HG03439 (cell line): Measurements from ENCODE around the gene ABRAXAS1.
"Not testable (repeated sequence)": the region's sequence is repeated elsewhere in the genome, so short reads cannot be mapped to it uniquely, and the experiment has no call there.

Experiments used
- ATAC-seq: cut with Tn5 transposase; IDR thresholded peaks from one replicate; pipeline ENCODE4 v1.9.1; 2021; ENCODE audit warnings: mild to moderate bottlenecking, moderate library complexity; ENCODE audit not compliant: unreplicated experiment

Gene ABRAXAS1

GRCh38 chr4:83484500-83485461 lies at the start of gene ABRAXAS1:
Gene ABRAXAS1, minus strand, starts transcription at chr4:83485100. Its CDS starts 28 bp downstream, at chr4:83485072.
- peak; percentile 98 for ATAC-seq

GRCh38 chr4:83527671-83528070 lies 42.8 kb upstream of the ABRAXAS1 start:
- no peak for ATAC-seq

- ATAC-seq = no peak
These were observed 37.3 kb upstream of the ABRAXAS1 start for GRCh38 chr4:83522239-83522638.

- ATAC-seq = no peak
These were observed 31.3 kb upstream of the ABRAXAS1 start for GRCh38 chr4:83516042-83516772.

- ATAC-seq = no peak
These were observed 25.5 kb upstream of the ABRAXAS1 start for GRCh38 chr4:83510442-83510841.

GRCh38 chr4:83509156-83509585 lies 24.3 kb upstream of the ABRAXAS1 start:
- not testable (repeated sequence) for ATAC-seq

- no peak for ATAC-seq
These were observed 20.1 kb upstream of the ABRAXAS1 start for GRCh38 chr4:83504996-83505395.

- ATAC-seq = no peak
These were observed 19.6 kb upstream of the ABRAXAS1 start for GRCh38 chr4:83504503-83504902.

GRCh38 chr4:83503974-83504373 lies 19.1 kb upstream of the ABRAXAS1 start:
- no peak for ATAC-seq

- ATAC-seq = not testable (repeated sequence)
These were observed 16.8 kb upstream of the ABRAXAS1 start for GRCh38 chr4:83501671-83502070.

- ATAC-seq = no peak
These were observed 13.3 kb upstream of the ABRAXAS1 start for GRCh38 chr4:83498187-83498586.

GRCh38 chr4:83496085-83496917 lies 11.4 kb upstream of the ABRAXAS1 start:
- ATAC-seq = not testable (repeated sequence)

- peak; percentile 79 for ATAC-seq
These were observed 6.1 kb upstream of the ABRAXAS1 start for GRCh38 chr4:83490876-83491450.

- ATAC-seq = no peak
These were observed 4.9 kb upstream of the ABRAXAS1 start for GRCh38 chr4:83489711-83490326.

- no peak for ATAC-seq
These were observed 1.7 kb upstream of the ABRAXAS1 start for GRCh38 chr4:83486457-83487129.

GRCh38 chr4:83473966-83474365 lies 10.9 kb downstream of the ABRAXAS1 start:
- ATAC-seq = no peak

- no peak for ATAC-seq
These were observed 11.5 kb downstream of the ABRAXAS1 start for GRCh38 chr4:83473423-83473822.

- ATAC-seq = no peak
These were observed 28.8 kb downstream of the ABRAXAS1 start for GRCh38 chr4:83456184-83456501.

GRCh38 chr4:83455281-83456183 lies 29.4 kb downstream of the ABRAXAS1 start, which contains the start of the genes HELQ and MRPS18C:
Gene HELQ, minus strand, starts transcription at chr4:83455823. Its CDS starts 130 bp downstream, at chr4:83455693.
Gene MRPS18C, plus strand, starts transcription at chr4:83456058. Its CDS starts 20 bp downstream, at chr4:83456078.
- peak; percentile 97 for ATAC-seq
